Activated CD8-positive, alpha-beta T cell treated with anti-CD3 and anti-CD28 coated beads, Interleukin-2, amount 10 ng/mL, durations not matched to agents 7 days and 5 days (primary cell): ENCODE results near the gene RPS21. TPM values are rescaled to one million over a fixed set of nuclear protein-coding genes. Genes with fewer than 3 reads are reported as not detected.

Source experiments
- ATAC-seq: fragments of 150-1000 bp; cut with Tn5 transposase; one replicate; pipeline ENCODE4 v1.10.0; 2021; ENCODE audit warnings: moderate library complexity
- CTCF ChIA-PET: fragments of 350-600 bp; sonication (Branson Sonifier 250); formaldehyde crosslinking; loops from one replicate; lab custom pipeline; 2021; ENCODE audit warnings: antibody characterized with exemption; lab: Charles Lee
- POLR2A ChIA-PET: fragments of 350-600 bp; sonication (Branson Sonifier 250); formaldehyde crosslinking; loops from one replicate; lab custom pipeline; 2021; ENCODE audit warnings: antibody characterized with exemption; lab: Charles Lee
- DNase-seq: peaks from one replicate; pipeline ENCODE4 v3.0.0-alpha.2; 2020
- H3K27ac Mint-ChIP-seq: one replicate; pipeline ENCODE4 v1.8.0; 2021; ENCODE audit warnings: mild to moderate bottlenecking, mixed read lengths
- H3K27me3 Mint-ChIP-seq: one replicate; pipeline ENCODE4 v1.8.0; 2021; ENCODE audit warnings: low read depth, mixed read lengths
- H3K36me3 Mint-ChIP-seq: one replicate; pipeline ENCODE4 v1.8.0; 2021; ENCODE audit warnings: low read depth, mixed read lengths
- H3K4me1 Mint-ChIP-seq: one replicate; pipeline ENCODE4 v1.8.0; 2021; ENCODE audit warnings: low read depth, mixed read lengths
- H3K4me3 Mint-ChIP-seq: one replicate; pipeline ENCODE4 v1.8.0; 2021; ENCODE audit warnings: mild to moderate bottlenecking, mixed read lengths
- H3K9me3 Mint-ChIP-seq: one replicate; pipeline ENCODE4 v1.8.0; 2022; ENCODE audit warnings: mixed read lengths; ENCODE audit not compliant: insufficient read depth
- total RNA-seq, 2 experiments: library from RNA; stranded (reverse); gene quantifications; one replicate each; pipeline ENCODE4 v1.2.3, GENCODE V29; 2021

RPS21 gene
- total RNA-seq, 2 experiments from 2014 or later: 1,875 to 1,999 TPM

DNA sequence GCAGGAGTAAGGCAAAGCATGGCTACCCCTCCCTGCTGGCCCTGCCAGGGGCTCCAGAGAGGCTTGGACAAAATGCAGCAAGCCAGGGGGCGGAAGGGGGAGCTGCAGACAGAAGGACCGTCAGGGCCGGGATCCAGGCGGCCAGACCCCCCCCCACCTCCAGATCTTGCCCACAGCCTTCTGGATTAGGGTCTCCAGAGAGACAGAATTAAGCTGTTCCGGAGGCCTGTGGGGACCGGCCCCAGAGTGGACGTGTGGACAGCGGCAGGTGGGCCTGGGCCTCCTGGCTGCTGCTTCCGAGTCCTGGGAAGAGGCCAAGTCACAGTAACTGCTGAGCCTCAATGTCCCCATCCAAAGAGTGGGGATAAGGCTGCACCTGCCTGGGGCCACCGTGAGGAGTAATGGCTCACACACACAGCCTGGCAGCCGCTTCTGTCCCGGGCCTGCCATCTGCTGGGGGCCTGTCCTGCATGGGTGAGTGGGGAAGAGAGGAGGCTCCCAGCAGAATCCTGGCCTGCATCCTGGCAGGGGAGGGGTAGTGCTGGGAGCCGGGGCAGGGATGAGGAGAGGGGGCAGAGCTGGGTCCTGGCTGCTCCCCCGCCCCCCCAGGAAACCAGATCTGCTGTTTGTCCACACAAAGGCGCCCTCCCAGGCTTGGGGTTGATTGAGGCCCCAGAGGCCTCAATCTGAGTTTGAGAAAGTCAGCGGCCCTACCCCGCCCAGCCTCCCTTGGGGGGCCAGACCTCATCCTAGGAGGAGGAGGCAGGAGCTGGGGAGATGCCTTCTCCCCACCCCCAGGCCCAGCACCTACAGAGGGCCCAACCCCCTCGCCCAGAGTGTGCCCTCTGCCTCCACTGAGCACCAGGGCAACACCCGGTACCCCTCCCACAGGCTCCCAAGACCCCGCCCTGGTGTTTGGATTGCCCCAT, 23.6 kb upstream of the RPS21 start:
- H3K27me3 Mint-ChIP-seq: peaks cover 4% of the 10 kb centered on the region
- no peaks in the 10 kb centered on the region for H3K9me3 Mint-ChIP-seq
- peaks cover 2% of the 10 kb centered on the region for H3K4me1 Mint-ChIP-seq
- ATAC-seq (no peak), DNase-seq (no peak)
- no peaks in the 10 kb centered on the region for H3K36me3 Mint-ChIP-seq
- H3K4me3 Mint-ChIP-seq: no peak overlapping the region
- ChIA-PET POLR2A (interaction anchor here (0.9 to 1.0 kb wide), 2 partner anchors 23 to 61 kb away, joined by 3 read pairs; partner anchors contain the start of genes ADRM1 and RPS21), CTCF (interaction anchor here (1.3 kb wide), 1 partner anchor 19 kb away, joined by 5 read pairs; no protein-coding TSS in a partner anchor)
- no peak overlapping the region for H3K27ac Mint-ChIP-seq

- Mint-ChIP-seq H3K4me3 (no peak overlapping the region), H3K4me1 (peaks cover 2% of the 10 kb centered on the region), H3K36me3 (no peaks in the 10 kb centered on the region), H3K27ac (no peak overlapping the region), H3K27me3 (peaks cover 11% of the 10 kb centered on the region), H3K9me3 (no peaks in the 10 kb centered on the region)
- no peak for DNase-seq
- ChIA-PET POLR2A (interaction anchor here (1.0 kb wide), 1 partner anchor 62 kb away, joined by 3 read pairs; the partner anchor contains the start of gene ADRM1), CTCF (interaction anchor here (1.3 to 1.9 kb wide), 2 partner anchors 18 to 62 kb away, joined by 5 read pairs; partner anchors contain the start of gene ADRM1)
- no peak for ATAC-seq
Measured at GRCh38 chr20:62363920-62364851, 22.7 kb upstream of the RPS21 start.

GRCh38 chr20:62364911-62365736, 21.8 kb upstream of the RPS21 start:
- ChIA-PET CTCF (interaction anchor here (1.3 to 1.9 kb wide), 2 partner anchors 18 to 63 kb away, joined by 5 read pairs; partner anchors contain the start of gene ADRM1), POLR2A (no interaction called here)
- Mint-ChIP-seq H3K27me3 (peaks cover 14% of the 10 kb centered on the region), H3K9me3 (no peaks in the 10 kb centered on the region), H3K4me3 (no peak overlapping the region), H3K4me1 (peaks cover 2% of the 10 kb centered on the region), H3K36me3 (no peaks in the 10 kb centered on the region), H3K27ac (no peak overlapping the region)
- no peak for DNase-seq
- no peak for ATAC-seq

- Mint-ChIP-seq H3K4me3 (no peak overlapping the region), H3K27me3 (peaks cover 14% of the 10 kb centered on the region), H3K36me3 (no peaks in the 10 kb centered on the region), H3K4me1 (peaks cover 2% of the 10 kb centered on the region), H3K9me3 (no peaks in the 10 kb centered on the region), H3K27ac (no peak overlapping the region)
- ATAC-seq (no peak), DNase-seq (no peak)
- ChIA-PET CTCF (interaction anchor here (1.9 kb wide), 1 partner anchor 64 kb away, joined by 5 read pairs; the partner anchor contains the start of gene ADRM1), POLR2A (no interaction called here)
Measured at GRCh38 chr20:62365814-62366369, 21.0 kb upstream of the RPS21 start.

GRCh38 chr20:62366370-62367135, 20.4 kb upstream of the RPS21 start:
- Mint-ChIP-seq H3K27ac (no peak overlapping the region), H3K9me3 (no peaks in the 10 kb centered on the region), H3K4me1 (peaks cover 2% of the 10 kb centered on the region), H3K27me3 (peaks cover 14% of the 10 kb centered on the region), H3K4me3 (no peak overlapping the region), H3K36me3 (no peaks in the 10 kb centered on the region)
- no peak for ATAC-seq
- ChIA-PET POLR2A (interaction anchor here (1.3 kb wide), 1 partner anchor 11 kb away, joined by 3 read pairs; no protein-coding TSS in a partner anchor), CTCF (no interaction called here)
- no peak for DNase-seq

GRCh38 chr20:62367136-62367632, 19.7 kb upstream of the RPS21 start, which contains the start of gene LAMA5:
LAMA5 (minus strand) TSS chr20:62367312; CDS start chr20:62367245, 67 bp downstream.
- ChIA-PET CTCF (interaction anchor here (1.7 to 1.8 kb wide), 2 partner anchors 16 to 65 kb away, joined by 4 read pairs; partner anchors contain the start of gene ADRM1), POLR2A (interaction anchor here (1.3 kb wide), 1 partner anchor 11 kb away, joined by 3 read pairs; no protein-coding TSS in a partner anchor)
- DNase-seq: no peak
- H3K4me1 Mint-ChIP-seq: peaks cover 2% of the 10 kb centered on the region
- no peaks in the 10 kb centered on the region for H3K9me3 Mint-ChIP-seq
- no peaks in the 10 kb centered on the region for H3K36me3 Mint-ChIP-seq
- peaks cover 14% of the 10 kb centered on the region for H3K27me3 Mint-ChIP-seq
- H3K4me3 Mint-ChIP-seq: no peak within 1 kb of the TSS
- ATAC-seq: peak; percentile 52
- H3K27ac Mint-ChIP-seq: no peak within 1 kb of the TSS

DNA sequence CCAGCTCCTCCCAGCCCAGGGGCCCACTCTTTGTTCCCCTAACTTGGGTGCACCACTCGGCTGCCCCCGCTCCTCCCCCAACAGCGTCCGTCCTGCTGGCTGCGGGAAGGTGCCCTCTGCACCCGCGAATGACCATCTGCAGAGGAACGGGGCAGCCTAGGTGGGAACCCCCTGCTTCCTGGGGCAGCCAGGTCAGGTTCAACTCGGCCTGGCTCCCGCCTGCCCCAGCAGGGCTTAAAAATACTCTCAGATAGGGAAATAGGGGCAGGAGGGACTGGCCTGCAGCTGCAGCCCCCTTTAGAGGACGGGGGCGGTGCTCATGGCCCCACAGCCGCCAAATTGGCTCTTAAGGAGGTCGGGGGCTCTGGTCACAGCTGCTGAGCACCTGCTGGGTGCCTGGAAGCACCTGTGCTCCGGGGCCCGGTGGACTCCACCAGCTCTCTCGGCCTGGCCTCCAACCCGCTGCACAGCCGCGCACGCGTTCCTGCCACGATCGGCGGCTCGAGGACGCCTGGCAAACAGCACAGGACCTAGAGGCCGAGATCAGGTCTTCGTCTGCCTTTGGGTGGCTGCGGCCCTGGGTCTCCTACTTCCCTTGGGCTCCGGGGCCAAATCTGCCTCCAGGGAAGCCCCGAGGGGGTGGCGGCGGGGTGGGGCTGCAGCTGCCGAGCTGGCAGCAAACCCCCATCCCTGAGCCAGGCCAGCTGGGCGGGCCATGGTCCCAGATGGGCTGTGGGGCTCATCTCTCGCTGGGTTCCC, 19.1 kb upstream of the RPS21 start:
- no peak overlapping the region for H3K4me3 Mint-ChIP-seq
- ATAC-seq: no peak
- ChIA-PET CTCF (interaction anchor here (1.7 to 1.8 kb wide), 2 partner anchors 15 to 65 kb away, joined by 4 read pairs; partner anchors contain the start of gene ADRM1), POLR2A (interaction anchor here (1.3 kb wide), 1 partner anchor 12 kb away, joined by 3 read pairs; no protein-coding TSS in a partner anchor)
- DNase-seq: no peak
- no peaks in the 10 kb centered on the region for H3K9me3 Mint-ChIP-seq
- peaks cover 14% of the 10 kb centered on the region for H3K27me3 Mint-ChIP-seq
- H3K27ac Mint-ChIP-seq: no peak overlapping the region
- H3K4me1 Mint-ChIP-seq: peaks cover 2% of the 10 kb centered on the region
- H3K36me3 Mint-ChIP-seq: no peaks in the 10 kb centered on the region

DNA sequence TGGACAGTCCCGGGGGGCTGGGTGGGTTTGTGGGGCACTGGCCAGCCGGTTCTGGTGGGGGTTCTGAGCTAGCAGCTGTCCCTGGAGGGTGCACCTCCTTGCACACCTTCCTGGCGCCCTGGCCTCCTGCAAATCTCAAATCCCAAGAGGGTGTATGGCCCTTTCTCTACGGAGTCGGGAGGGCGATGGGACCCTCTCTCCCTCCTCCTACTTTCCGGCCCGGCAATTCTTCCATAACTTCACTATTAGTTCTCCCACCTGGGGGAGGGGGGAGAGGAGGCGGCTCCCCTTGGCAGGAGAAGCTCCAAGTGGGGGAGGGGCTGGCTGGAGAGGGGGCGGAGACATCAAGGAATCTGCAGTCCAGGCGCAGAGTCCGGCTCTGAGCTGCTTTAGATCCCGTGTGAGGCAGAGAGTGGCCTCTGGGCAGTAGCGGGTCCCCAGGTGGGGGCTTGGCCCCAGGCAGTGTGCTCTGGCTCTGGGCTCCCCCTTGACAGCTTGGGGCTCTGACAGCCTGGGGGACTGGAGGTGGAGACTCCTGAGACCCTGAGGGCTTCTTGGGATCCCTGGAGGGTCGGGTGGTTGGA, 18.4 kb upstream of the RPS21 start:
- H3K4me1 Mint-ChIP-seq: peaks cover 2% of the 10 kb centered on the region
- POLR2A ChIA-PET: no interaction called here
- no peaks in the 10 kb centered on the region for H3K36me3 Mint-ChIP-seq
- DNase-seq: no peak
- H3K4me3 Mint-ChIP-seq: no peak overlapping the region
- peaks cover 14% of the 10 kb centered on the region for H3K27me3 Mint-ChIP-seq
- ATAC-seq: no peak
- CTCF ChIA-PET: interaction anchor here (1.7 to 1.8 kb wide), 2 partner anchors 14 to 66 kb away, joined by 4 read pairs; partner anchors contain the start of gene ADRM1
- H3K9me3 Mint-ChIP-seq: no peaks in the 10 kb centered on the region
- H3K27ac Mint-ChIP-seq: no peak overlapping the region
